T-helper 1 cell treated with Interleukin-12 subunit alpha and Interleukin-12 subunit beta and Interleukin-4 antibody, amounts not matched to agents 30 μg/mL and 1 μg/mL, for 36 hours (primary cell): ENCODE data around the gene PPM1F.
"Not testable (repeated sequence)": the region's sequence is repeated elsewhere in the genome, so short reads cannot be mapped to it uniquely, and the experiment has no call there.

Experiments used
- H3K27ac Mint-ChIP-seq: one replicate; pipeline ENCODE4 v1.8.0; 2021; ENCODE audit warnings: mild to moderate bottlenecking, mixed read lengths
- H3K27me3 Mint-ChIP-seq: one replicate; pipeline ENCODE4 v1.8.0; 2021; ENCODE audit warnings: low read depth, mixed read lengths
- H3K36me3 Mint-ChIP-seq: one replicate; pipeline ENCODE4 v1.8.0; 2021; ENCODE audit warnings: low read depth, mixed read lengths
- H3K4me1 Mint-ChIP-seq: one replicate; pipeline ENCODE4 v1.8.0; 2021; ENCODE audit warnings: low read depth, mixed read lengths
- H3K4me3 Mint-ChIP-seq: one replicate; pipeline ENCODE4 v1.8.0; 2021; ENCODE audit warnings: mild to moderate bottlenecking, moderate library complexity, mixed read lengths
- H3K9me3 Mint-ChIP-seq: one replicate; pipeline ENCODE4 v1.8.0; 2021; ENCODE audit warnings: mixed read lengths

Gene PPM1F

GRCh38 chr22:21943571-21944448 is 8.8 kb downstream of the PPM1F start:
- Mint-ChIP-seq H3K9me3 (no peaks in the 10 kb centered on the region), H3K27me3 (no peaks in the 10 kb centered on the region), H3K36me3 (peaks cover 9% of the 10 kb centered on the region), H3K4me1 (peaks cover 40% of the 10 kb centered on the region), H3K4me3 (no peak overlapping the region), H3K27ac (peak overlapping the region; percentile 31)

- peak overlapping the region; percentile 60 for H3K27ac Mint-ChIP-seq
- H3K27me3 Mint-ChIP-seq, result no peaks in the 10 kb centered on the region
- H3K4me3 Mint-ChIP-seq, result no peak overlapping the region
- no peaks in the 10 kb centered on the region for H3K9me3 Mint-ChIP-seq
- peaks cover 49% of the 10 kb centered on the region for H3K4me1 Mint-ChIP-seq
- peaks cover 9% of the 10 kb centered on the region for H3K36me3 Mint-ChIP-seq
Observed at GRCh38 chr22:21942407-21943343, 10.0 kb downstream of the PPM1F start.

- Mint-ChIP-seq H3K27ac (peak overlapping the region; percentile 60), H3K36me3 (peaks cover 9% of the 10 kb centered on the region), H3K27me3 (no peaks in the 10 kb centered on the region), H3K4me3 (no peak overlapping the region), H3K4me1 (peaks cover 48% of the 10 kb centered on the region), H3K9me3 (no peaks in the 10 kb centered on the region)
Observed at GRCh38 chr22:21941921-21942320, 10.7 kb downstream of the PPM1F start.

- Mint-ChIP-seq H3K36me3 (peaks cover 9% of the 10 kb centered on the region), H3K4me1 (peaks cover 48% of the 10 kb centered on the region), H3K27ac (peak overlapping the region; percentile 45), H3K9me3 (no peaks in the 10 kb centered on the region), H3K27me3 (no peaks in the 10 kb centered on the region), H3K4me3 (no peak overlapping the region)
Observed at GRCh38 chr22:21940521-21940920, 12.1 kb downstream of the PPM1F start.

GRCh38 chr22:21939935-21940334 is 12.7 kb downstream of the PPM1F start:
- peak overlapping the region; percentile 31 for H3K27ac Mint-ChIP-seq
- H3K4me3 Mint-ChIP-seq, H3K9me3 Mint-ChIP-seq, H3K36me3 Mint-ChIP-seq, H3K27me3 Mint-ChIP-seq: not testable (repeated sequence)
- peaks cover 48% of the 10 kb centered on the region for H3K4me1 Mint-ChIP-seq

- no peak overlapping the region for H3K27ac Mint-ChIP-seq
- peaks cover 5% of the 10 kb centered on the region for H3K36me3 Mint-ChIP-seq
- peak overlapping the region; percentile 76 for H3K4me3 Mint-ChIP-seq
- no peaks in the 10 kb centered on the region for H3K27me3 Mint-ChIP-seq
- peaks cover 48% of the 10 kb centered on the region for H3K4me1 Mint-ChIP-seq
- H3K9me3 Mint-ChIP-seq, result no peaks in the 10 kb centered on the region
Observed at GRCh38 chr22:21939461-21939913, 13.2 kb downstream of the PPM1F start.

- Mint-ChIP-seq H3K4me3 (peak overlapping the region; percentile 76), H3K4me1 (peaks cover 46% of the 10 kb centered on the region), H3K9me3 (no peaks in the 10 kb centered on the region)
Observed at GRCh38 chr22:21938906-21939305, 13.7 kb downstream of the PPM1F start.

GRCh38 chr22:21938071-21938822 is 14.4 kb downstream of the PPM1F start:
- peak overlapping the region; percentile 76 for H3K4me3 Mint-ChIP-seq
- peak overlapping the region; percentile 55 for H3K27ac Mint-ChIP-seq
- no peaks in the 10 kb centered on the region for H3K27me3 Mint-ChIP-seq
- peaks cover 5% of the 10 kb centered on the region for H3K36me3 Mint-ChIP-seq
- no peaks in the 10 kb centered on the region for H3K9me3 Mint-ChIP-seq
- peaks cover 43% of the 10 kb centered on the region for H3K4me1 Mint-ChIP-seq

More at GRCh38 chr22:21938906-21939305, 13.7 kb downstream of the PPM1F start:
- H3K27ac Mint-ChIP-seq, result no peak overlapping the region
- peaks cover 5% of the 10 kb centered on the region for H3K36me3 Mint-ChIP-seq
- H3K27me3 Mint-ChIP-seq, result no peaks in the 10 kb centered on the region

GRCh38 chr22:21937821-21938070 is 14.9 kb downstream of the PPM1F start:
- Mint-ChIP-seq H3K27ac (no peak overlapping the region), H3K4me3 (peak overlapping the region; percentile 76), H3K9me3 (no peaks in the 10 kb centered on the region), H3K4me1 (peaks cover 38% of the 10 kb centered on the region), H3K27me3 (no peaks in the 10 kb centered on the region), H3K36me3 (peaks cover 5% of the 10 kb centered on the region)

GRCh38 chr22:21937041-21937820 is 15.4 kb downstream of the PPM1F start:
- Mint-ChIP-seq H3K9me3 (no peaks in the 10 kb centered on the region), H3K27ac (no peak overlapping the region), H3K36me3 (peaks cover 5% of the 10 kb centered on the region), H3K4me1 (peaks cover 33% of the 10 kb centered on the region), H3K4me3 (no peak overlapping the region), H3K27me3 (no peaks in the 10 kb centered on the region)

- Mint-ChIP-seq H3K36me3 (peaks cover 4% of the 10 kb centered on the region), H3K4me3 (no peak overlapping the region), H3K27ac (no peak overlapping the region), H3K9me3 (no peaks in the 10 kb centered on the region), H3K4me1 (peaks cover 27% of the 10 kb centered on the region), H3K27me3 (no peaks in the 10 kb centered on the region)
Observed at GRCh38 chr22:21936151-21936775, 16.4 kb downstream of the PPM1F start.

- no peaks in the 10 kb centered on the region for H3K9me3 Mint-ChIP-seq
- H3K4me1 Mint-ChIP-seq, result peaks cover 11% of the 10 kb centered on the region
- H3K27ac Mint-ChIP-seq, result no peak overlapping the region
- no peaks in the 10 kb centered on the region for H3K27me3 Mint-ChIP-seq
- H3K4me3 Mint-ChIP-seq, result no peak overlapping the region
- peaks cover 7% of the 10 kb centered on the region for H3K36me3 Mint-ChIP-seq
Observed at GRCh38 chr22:21933910-21934309, 18.7 kb downstream of the PPM1F start.

GRCh38 chr22:21933413-21933812 is 19.2 kb downstream of the PPM1F start:
- peaks cover 7% of the 10 kb centered on the region for H3K4me1 Mint-ChIP-seq
- H3K27ac Mint-ChIP-seq, result no peak overlapping the region
- H3K36me3 Mint-ChIP-seq, result peaks cover 7% of the 10 kb centered on the region
- no peak overlapping the region for H3K4me3 Mint-ChIP-seq
- H3K9me3 Mint-ChIP-seq, result no peaks in the 10 kb centered on the region
- H3K27me3 Mint-ChIP-seq, result no peaks in the 10 kb centered on the region
